ENCODE measurements around the gene PTPRZ1. TPM values are rescaled to one million over a fixed set of nuclear protein-coding genes. Genes with fewer than 3 reads are reported as not detected.

The PTPRZ1 gene
- total RNA-seq, 2 donors from 2014 or later: 5.1 to 11.7 TPM

GRCh38 chr7:121887634-121888033 is 14.7 kb downstream of the PTPRZ1 start:
- TF ChIP-seq CTCF (IDR thresholded peaks at IDR 0.05): no peak
- DNase-seq (ENCODE audit: low spot score) (no peak), ATAC-seq (ENCODE audit: insufficient number of reproducible peaks, low FRiP score, low read depth) (no peak)
- H3K27me3 ChIP-seq (replicated peaks; ENCODE audit: insufficient read depth): no peaks in the 10 kb centered on the region
- no peaks in the 10 kb centered on the region for H3K36me3 ChIP-seq
- no peak overlapping the region for H3K4me3 ChIP-seq
- no peaks in the 10 kb centered on the region for H3K4me1 ChIP-seq (ENCODE audit: control insufficient read depth in 1 of 2, low read depth in 2 of 2)
- H3K9me3 ChIP-seq: no peaks in the 10 kb centered on the region
- no peak overlapping the region for H3K27ac ChIP-seq

- H3K27ac ChIP-seq: no peak overlapping the region
- no peak for DNase-seq (ENCODE audit: low spot score)
- no peak for ATAC-seq (ENCODE audit: insufficient number of reproducible peaks, low FRiP score, low read depth)
- H3K27me3 ChIP-seq (replicated peaks; ENCODE audit: insufficient read depth): no peaks in the 10 kb centered on the region
- no peak for TF ChIP-seq CTCF (IDR thresholded peaks at IDR 0.05)
- H3K9me3 ChIP-seq: no peaks in the 10 kb centered on the region
- no peaks in the 10 kb centered on the region for H3K4me1 ChIP-seq (ENCODE audit: control insufficient read depth in 1 of 2, low read depth in 2 of 2)
- no peaks in the 10 kb centered on the region for H3K36me3 ChIP-seq
- no peak overlapping the region for H3K4me3 ChIP-seq
These were observed 17.9 kb downstream of the PTPRZ1 start for GRCh38 chr7:121890833-121891232.

GRCh38 chr7:121891731-121892130 is 18.8 kb downstream of the PTPRZ1 start:
- H3K27ac ChIP-seq: no peak overlapping the region
- DNase-seq (ENCODE audit: low spot score) (no peak), ATAC-seq (ENCODE audit: insufficient number of reproducible peaks, low FRiP score, low read depth) (no peak)
- H3K4me1 ChIP-seq (ENCODE audit: control insufficient read depth in 1 of 2, low read depth in 2 of 2): no peaks in the 10 kb centered on the region
- H3K9me3 ChIP-seq: no peaks in the 10 kb centered on the region
- TF ChIP-seq CTCF (IDR thresholded peaks at IDR 0.05): no peak
- no peaks in the 10 kb centered on the region for H3K27me3 ChIP-seq (replicated peaks; ENCODE audit: insufficient read depth)
- no peaks in the 10 kb centered on the region for H3K36me3 ChIP-seq
- no peak overlapping the region for H3K4me3 ChIP-seq

GRCh38 chr7:121901026-121901425 is 28.1 kb downstream of the PTPRZ1 start:
- ATAC-seq (ENCODE audit: insufficient number of reproducible peaks, low FRiP score, low read depth): no peak
- Histone ChIP-seq H3K4me3 (no peak overlapping the region), H3K27me3 (replicated peaks; ENCODE audit: insufficient read depth) (no peaks in the 10 kb centered on the region), H3K27ac (no peak overlapping the region), H3K4me1 (ENCODE audit: control insufficient read depth in 1 of 2, low read depth in 2 of 2) (no peaks in the 10 kb centered on the region), H3K9me3 (no peaks in the 10 kb centered on the region), H3K36me3 (no peaks in the 10 kb centered on the region)
- no peak for DNase-seq (ENCODE audit: low spot score)
- no peak for TF ChIP-seq CTCF (IDR thresholded peaks at IDR 0.05)

- Histone ChIP-seq H3K36me3 (no peaks in the 10 kb centered on the region), H3K27ac (no peak overlapping the region), H3K9me3 (no peaks in the 10 kb centered on the region), H3K27me3 (replicated peaks; ENCODE audit: insufficient read depth) (no peaks in the 10 kb centered on the region), H3K4me3 (no peak overlapping the region), H3K4me1 (ENCODE audit: control insufficient read depth in 1 of 2, low read depth in 2 of 2) (no peaks in the 10 kb centered on the region)
- ATAC-seq (ENCODE audit: insufficient number of reproducible peaks, low FRiP score, low read depth) (no peak), DNase-seq (ENCODE audit: low spot score) (no peak)
- TF ChIP-seq CTCF (IDR thresholded peaks at IDR 0.05): no peak
These were observed 31.2 kb downstream of the PTPRZ1 start for GRCh38 chr7:121904120-121904519.

All from thoracic aorta (tissue), 2 donors.